Measurements from ENCODE around the gene SREBF1.
A peak's percentile ranks its signal among the peaks of the same experiment; 100 is the strongest.
"Not testable (repeated sequence)": the region's sequence is repeated elsewhere in the genome, so short reads cannot be mapped to it uniquely, and the experiment has no call there.

Gene SREBF1

GRCh38 chr17:17809531-17810083 lies 27.2 kb downstream of the SREBF1 start:
- no peak for DNase-seq

GRCh38 chr17:17808706-17809432 lies 27.9 kb downstream of the SREBF1 start:
- DNase-seq = no peak

- DNase-seq = not testable (repeated sequence)
Observed at GRCh38 chr17:17808200-17808599, 28.6 kb downstream of the SREBF1 start.

GRCh38 chr17:17807440-17807839 lies 29.3 kb downstream of the SREBF1 start:
- DNase-seq = no peak

GRCh38 chr17:17806611-17807274 lies 30.0 kb downstream of the SREBF1 start:
- no peak for DNase-seq

- no peak for DNase-seq
Observed at GRCh38 chr17:17806035-17806434, 30.8 kb downstream of the SREBF1 start.

GRCh38 chr17:17805575-17805974 lies 31.2 kb downstream of the SREBF1 start:
- DNase-seq = no peak

GRCh38 chr17:17804007-17804406 lies 32.8 kb downstream of the SREBF1 start:
- no peak for DNase-seq

- DNase-seq = no peak
Observed at GRCh38 chr17:17801800-17802481, 34.8 kb downstream of the SREBF1 start.

GRCh38 chr17:17800504-17801021 lies 36.2 kb downstream of the SREBF1 start:
- DNase-seq = no peak

- DNase-seq = no peak
Observed at GRCh38 chr17:17798573-17799255, 38.1 kb downstream of the SREBF1 start.

GRCh38 chr17:17798010-17798556 lies 38.7 kb downstream of the SREBF1 start:
- DNase-seq = no peak

- DNase-seq = no peak
Observed at GRCh38 chr17:17797119-17797809, 39.5 kb downstream of the SREBF1 start.

- DNase-seq = no peak
Observed at GRCh38 chr17:17796787-17797061, 40.1 kb downstream of the SREBF1 start.

GRCh38 chr17:17795946-17796786 lies 40.6 kb downstream of the SREBF1 start:
- DNase-seq = no peak

GRCh38 chr17:17795296-17795695 lies 41.5 kb downstream of the SREBF1 start:
- DNase-seq = no peak

- DNase-seq = no peak
Observed at GRCh38 chr17:17794382-17794781, 42.4 kb downstream of the SREBF1 start.

- DNase-seq = no peak
Observed at GRCh38 chr17:17793378-17794214, 43.2 kb downstream of the SREBF1 start.

GRCh38 chr17:17792551-17793377 lies 44.0 kb downstream of the SREBF1 start:
- peak in 1 of 2 donors; percentile 49 for DNase-seq

All from stimulated activated CD4-positive, alpha-beta T cell treated with anti-CD3 and anti-CD28 coated beads, Interleukin-2, amount 100 ng/mL, for 24 hours (primary cell).